A549 (cell line): Measurements from ENCODE around the gene SELENOP.

ENCODE experiments used
- CHD4 ChIP-seq: fragments of 200-600 bp; sonication (generic); IDR thresholded peaks from 2 replicates; pipeline ENCODE4 v1.6.1; 2016; ENCODE audit warnings: antibody characterized with exemption, mild to moderate bottlenecking, borderline replicate concordance
- TF ChIP-seq, protein P1 (sequence below): fragments of >200 bp; sonication (Bioruptor Twin); formaldehyde crosslinking; IDR thresholded peaks from 3 replicates; pipeline ENCODE4 v1.6.1; 2016
- TF ChIP-seq, protein P2 (sequence below): fragments of >200 bp; sonication (Bioruptor Twin); formaldehyde crosslinking; IDR thresholded peaks from 3 replicates; pipeline ENCODE4 v1.5.1; 2016

DNA sequence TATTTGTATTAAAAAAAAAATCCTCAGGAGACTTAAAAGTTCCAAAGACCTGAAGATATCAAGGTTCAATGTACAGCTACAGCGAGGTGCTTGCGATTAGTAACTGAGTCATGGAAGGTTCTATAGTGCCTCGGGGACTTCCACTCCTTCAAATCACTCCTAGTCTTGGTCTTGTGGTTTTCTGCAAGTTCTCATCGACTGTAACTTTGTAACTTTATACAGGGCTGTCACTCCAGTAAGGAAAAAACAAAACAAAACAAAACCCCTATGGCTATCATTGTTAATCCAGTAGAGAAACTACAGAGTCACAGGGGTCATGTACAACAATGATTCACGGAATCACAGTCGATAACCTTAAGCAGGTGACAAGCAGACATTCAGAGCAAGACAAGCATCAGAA is 39.8 kb upstream of the SELENOP start:
- TF ChIP-seq CHD4, result no peak
- TF ChIP-seq, protein P1, sequence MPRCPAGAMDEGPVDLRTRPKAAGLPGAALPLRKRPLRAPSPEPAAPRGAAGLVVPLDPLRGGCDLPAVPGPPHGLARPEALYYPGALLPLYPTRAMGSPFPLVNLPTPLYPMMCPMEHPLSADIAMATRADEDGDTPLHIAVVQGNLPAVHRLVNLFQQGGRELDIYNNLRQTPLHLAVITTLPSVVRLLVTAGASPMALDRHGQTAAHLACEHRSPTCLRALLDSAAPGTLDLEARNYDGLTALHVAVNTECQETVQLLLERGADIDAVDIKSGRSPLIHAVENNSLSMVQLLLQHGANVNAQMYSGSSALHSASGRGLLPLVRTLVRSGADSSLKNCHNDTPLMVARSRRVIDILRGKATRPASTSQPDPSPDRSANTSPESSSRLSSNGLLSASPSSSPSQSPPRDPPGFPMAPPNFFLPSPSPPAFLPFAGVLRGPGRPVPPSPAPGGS, result no peak
- TF ChIP-seq, protein P2, sequence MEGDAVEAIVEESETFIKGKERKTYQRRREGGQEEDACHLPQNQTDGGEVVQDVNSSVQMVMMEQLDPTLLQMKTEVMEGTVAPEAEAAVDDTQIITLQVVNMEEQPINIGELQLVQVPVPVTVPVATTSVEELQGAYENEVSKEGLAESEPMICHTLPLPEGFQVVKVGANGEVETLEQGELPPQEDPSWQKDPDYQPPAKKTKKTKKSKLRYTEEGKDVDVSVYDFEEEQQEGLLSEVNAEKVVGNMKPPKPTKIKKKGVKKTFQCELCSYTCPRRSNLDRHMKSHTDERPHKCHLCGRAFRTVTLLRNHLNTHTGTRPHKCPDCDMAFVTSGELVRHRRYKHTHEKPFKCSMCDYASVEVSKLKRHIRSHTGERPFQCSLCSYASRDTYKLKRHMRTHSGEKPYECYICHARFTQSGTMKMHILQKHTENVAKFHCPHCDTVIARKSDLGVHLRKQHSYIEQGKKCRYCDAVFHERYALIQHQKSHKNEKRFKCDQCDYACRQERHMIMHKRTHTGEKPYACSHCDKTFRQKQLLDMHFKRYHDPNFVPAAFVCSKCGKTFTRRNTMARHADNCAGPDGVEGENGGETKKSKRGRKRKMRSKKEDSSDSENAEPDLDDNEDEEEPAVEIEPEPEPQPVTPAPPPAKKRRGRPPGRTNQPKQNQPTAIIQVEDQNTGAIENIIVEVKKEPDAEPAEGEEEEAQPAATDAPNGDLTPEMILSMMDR, result no peak
